GM20431 (cell line): ENCODE measurements around the gene HLA-DPA1.

Experiments used
- in situ Hi-C: fragments of 300-500 bp; cut with MseI, MboI; formaldehyde crosslinking; loops from one replicate; pipeline ENCODE4 v1.15.0; 2020; ENCODE audit warnings: low sequenced_read_pairs; ENCODE audit not compliant: unreplicated experiment

Gene HLA-DPA1

DNA sequence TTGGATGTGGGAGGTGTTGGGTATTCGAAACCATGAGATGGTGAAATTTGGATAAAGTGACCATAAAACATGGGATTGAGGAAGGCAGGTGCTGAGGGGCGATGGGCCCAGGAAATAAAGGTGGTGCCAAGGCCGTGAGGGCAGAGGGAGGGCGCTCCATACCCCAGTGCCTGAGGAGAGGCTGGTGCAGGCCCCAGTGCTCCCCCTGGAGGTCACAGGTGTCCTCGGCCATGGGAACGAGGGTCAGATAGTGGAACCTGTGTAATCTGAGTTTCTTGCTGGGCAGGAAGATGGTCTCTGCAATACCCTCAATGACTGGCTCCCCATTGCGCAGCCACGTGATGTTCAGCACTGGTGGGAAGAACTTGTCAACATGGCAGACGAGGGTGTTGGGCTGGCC is 18.5 kb upstream of the HLA-DPA1 start:
- in situ Hi-C loops, result no loop called here

DNA sequence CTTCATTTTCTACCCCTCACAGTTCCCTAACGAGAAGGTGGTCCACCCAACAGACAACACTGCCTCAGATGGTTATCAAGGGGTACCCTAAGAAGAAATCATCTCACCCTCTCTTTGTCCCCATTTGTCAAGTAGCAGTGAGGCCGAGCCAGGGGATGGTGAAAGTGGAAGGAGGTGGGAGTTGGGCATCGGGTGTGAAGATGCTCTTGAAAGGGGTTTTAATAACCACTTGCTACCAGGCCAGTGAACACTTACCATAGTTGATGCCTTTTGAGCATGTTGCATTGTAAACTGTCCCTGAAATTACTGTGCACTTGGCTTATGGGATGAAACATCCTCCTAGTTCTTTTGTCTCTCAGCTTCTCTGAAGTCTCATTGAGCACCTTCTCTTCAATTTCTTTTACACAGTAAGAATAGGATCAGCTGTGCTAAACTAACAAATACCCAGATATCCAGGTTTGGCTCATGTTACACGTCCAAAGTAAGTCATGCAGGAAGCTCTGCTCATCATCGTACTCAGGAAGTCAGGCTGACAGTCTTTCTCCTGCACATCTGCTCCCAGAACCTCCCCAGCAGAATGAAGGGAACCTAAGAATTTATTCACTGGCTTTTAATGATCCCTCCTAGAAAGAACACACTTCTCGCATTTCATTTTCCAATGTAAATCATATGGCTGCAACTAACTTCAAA is 15.6 kb upstream of the HLA-DPA1 start:
- in situ Hi-C loops, result loop anchor here (10.0 kb wide), 1 partner anchor 84 kb away; the partner anchor contains the start of gene HLA-DOA

DNA sequence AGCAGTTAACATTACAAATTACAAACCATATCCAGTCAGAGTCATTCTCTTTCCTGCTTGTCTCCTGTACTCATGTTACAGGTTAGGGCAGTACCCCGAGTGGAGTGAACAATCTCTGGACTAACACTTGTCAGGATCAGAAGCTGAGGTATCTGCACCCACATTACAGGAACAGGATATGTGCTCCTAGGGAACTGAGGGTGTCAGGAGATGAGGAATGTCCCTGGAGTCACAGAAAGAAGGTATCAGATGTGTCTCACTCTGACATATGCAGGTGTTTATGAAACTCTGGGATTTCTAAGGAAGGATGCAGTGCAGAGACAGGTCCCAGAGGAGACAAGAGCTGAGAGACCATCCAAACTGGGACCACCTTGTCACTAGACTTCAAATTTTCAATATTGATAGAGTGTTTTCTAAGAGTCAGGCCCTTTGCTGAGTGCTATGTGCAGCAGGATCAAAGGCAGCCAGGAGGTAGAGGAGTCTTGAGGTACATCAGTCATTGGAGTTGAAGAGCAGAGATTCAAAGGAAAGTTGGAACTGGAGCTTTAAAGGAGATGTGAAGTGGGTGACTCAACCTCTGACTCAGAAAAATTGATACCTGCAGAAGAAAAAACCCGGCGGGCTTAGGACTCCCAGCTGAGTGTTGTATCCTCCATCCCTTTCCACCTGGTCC is 14.9 kb upstream of the HLA-DPA1 start:
- in situ Hi-C loops, result loop anchor here (10.0 kb wide), 1 partner anchor 84 kb away; the partner anchor contains the start of gene HLA-DOA

DNA sequence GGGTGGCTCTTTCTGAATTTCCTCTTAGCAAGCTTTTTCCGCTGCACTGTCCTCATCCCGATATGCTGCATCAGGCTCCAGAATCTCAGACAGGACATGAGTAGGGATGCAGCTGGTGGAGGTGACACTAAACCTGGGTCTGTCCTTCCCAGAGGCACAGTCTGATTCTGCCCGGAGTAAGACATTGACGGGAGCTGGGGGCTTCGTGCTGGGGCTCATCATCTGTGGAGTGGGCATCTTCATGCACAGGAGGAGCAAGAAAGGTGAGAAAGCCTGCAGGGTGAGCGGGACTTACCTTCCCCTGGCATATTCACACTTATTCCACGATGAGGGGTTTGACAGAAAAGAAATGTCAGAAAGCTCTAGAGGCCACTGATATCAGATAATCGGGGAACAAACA is 12.2 kb upstream of the HLA-DPA1 start:
- in situ Hi-C loops, result loop anchor here (10.0 kb wide), 1 partner anchor 81 kb away; the partner anchor contains the start of gene HLA-DOA

DNA sequence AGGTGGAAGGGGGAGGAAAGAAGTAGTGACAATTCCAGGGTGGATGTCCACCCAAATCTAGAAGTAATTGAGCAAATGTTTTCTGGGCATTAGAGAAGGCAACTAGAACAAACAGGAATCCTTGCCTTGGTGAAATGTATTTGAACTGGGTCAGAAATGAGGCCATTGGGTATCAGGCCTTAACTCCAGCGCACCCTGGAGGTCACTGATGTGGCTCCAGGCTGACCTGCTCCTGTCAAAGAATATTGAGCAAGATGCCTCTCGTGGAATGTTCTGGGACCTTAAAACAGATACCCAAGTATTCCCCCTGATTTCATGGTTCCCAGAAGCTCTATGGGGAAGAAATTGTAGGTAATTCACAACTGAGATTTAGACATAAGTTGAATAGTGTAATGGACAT is 9.3 kb upstream of the HLA-DPA1 start:
- in situ Hi-C loops, result loop anchor here (10.0 kb wide), 1 partner anchor 78 kb away; the partner anchor contains the start of gene HLA-DOA

DNA sequence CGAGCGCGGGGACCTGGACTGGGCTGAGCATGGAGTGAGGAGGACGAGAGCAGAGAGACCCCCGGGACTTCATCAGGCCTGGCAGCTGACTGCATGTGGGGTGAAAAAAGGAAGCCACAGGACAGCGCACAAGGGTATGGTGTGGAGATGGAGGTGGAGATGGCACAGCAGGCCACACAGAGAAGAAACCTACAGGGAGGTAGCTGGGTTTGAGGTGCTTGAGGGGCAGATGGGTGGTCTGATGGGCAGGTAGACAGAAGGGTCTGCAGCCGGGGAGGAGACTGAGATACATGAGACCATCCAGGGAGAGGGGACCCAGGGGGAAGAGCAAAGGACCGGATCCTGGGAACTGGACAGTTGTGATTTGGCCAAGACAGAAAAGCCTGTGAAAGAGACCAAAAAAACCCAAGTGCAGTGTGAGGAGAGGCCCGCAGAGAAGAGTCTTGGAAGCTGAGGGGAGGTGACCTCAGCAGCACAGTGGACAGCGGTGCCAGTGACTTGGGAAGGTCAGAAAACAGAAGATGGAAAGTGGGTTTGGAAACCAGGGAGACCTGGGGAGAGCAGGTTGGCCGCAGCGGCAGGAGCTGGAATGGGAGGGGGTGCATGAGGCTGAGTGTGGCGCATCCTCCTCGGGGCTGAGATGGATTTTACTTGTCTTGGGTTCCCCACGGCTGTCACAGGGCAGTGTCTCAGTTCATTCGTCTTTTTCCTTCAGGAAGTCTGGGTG is 7.8 kb upstream of the HLA-DPA1 start:
- in situ Hi-C loops, result loop anchor here (10.0 kb wide), 1 partner anchor 76 kb away; the partner anchor contains the start of gene HLA-DOA

DNA sequence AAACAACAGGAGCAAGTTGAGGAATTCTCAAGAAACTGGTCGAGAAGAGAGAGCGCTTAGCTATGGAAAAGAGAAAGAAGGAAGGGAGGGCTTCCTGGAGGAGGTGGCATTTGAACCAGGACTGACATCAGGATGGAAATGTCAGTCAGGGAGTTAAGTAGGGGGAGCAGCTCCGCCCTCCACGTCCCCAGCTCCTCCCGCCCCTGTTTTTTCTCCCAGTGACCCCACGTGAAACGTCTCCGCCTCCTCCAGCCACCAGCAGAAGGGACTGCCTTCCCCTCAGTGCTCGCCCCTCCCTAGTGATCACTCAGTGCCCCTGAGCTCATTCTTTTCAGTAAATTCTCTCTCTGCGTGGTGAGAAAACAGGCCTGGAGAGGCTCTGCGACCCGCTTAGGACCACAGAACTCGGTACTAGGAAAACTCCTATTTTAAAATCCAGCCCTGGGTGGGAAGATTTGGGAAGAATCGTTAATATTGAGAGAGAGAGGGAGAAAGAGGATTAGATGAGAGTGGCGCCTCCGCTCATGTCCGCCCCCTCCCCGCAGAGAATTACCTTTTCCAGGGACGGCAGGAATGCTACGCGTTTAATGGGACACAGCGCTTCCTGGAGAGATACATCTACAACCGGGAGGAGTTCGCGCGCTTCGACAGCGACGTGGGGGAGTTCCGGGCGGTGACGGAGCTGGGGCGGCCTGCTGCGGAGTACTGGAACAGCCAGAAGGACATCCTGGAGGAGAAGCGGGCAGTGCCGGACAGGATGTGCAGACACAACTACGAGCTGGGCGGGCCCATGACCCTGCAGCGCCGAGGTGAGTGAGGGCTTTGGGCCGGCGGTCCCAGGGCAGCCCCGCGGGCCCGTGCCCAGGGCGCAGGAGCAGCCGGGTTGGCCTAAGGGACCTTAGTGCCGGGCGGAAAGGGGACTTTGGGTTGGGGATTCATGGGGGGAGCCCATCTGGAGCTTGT is 7.0 kb upstream of the HLA-DPA1 start:
- in situ Hi-C loops, result loop anchor here (10.0 kb wide), 1 partner anchor 76 kb away; the partner anchor contains the start of gene HLA-DOA

DNA sequence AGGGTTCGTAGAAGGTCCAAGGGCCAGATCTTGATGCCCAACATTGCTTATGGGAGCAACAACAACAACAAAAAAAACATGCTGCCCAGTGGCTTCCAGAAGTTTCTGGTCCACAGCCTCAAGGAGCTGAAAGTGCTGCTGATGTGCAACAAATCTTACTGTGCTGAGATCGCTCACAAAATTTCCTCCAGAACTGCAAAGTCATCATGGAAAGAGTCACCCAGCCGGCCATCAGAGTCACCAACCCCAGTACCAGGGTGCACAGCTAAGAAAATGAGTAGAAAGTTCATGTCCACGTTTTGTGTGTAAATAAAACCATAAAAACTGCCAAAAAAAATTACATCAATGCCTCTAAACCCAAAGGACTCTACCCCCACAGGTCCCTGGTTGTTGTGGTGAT is 6.1 kb upstream of the HLA-DPA1 start:
- in situ Hi-C loops, result no loop called here

DNA sequence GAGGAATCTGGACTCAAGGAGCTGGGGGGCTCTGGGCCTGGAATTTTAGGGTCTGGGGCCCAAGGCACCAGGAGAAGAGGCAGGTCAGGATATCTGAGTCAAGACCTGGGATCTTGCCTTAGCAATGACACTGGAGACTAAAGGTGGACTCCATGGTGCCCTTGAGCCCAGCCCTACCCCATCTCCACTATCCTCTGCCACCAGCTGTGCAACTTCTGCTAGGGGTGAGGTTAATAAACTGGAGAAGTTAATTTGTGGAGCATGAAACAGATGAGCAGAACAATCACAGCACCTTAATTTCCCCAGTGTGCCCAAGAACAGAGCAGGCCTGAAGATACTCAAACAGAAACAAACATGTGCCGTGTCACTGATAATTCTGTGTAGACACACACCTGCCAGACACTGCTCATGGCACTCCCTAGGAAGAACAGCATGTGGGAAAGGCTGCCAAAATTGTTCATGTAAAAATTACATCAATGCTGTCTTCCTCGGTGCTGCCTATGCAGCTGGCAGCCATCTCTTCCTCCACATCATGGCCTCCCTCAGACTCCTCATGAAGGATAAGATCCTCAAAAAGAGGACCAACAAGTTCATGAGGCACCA is 5.6 kb upstream of the HLA-DPA1 start:
- in situ Hi-C loops, result no loop called here

DNA sequence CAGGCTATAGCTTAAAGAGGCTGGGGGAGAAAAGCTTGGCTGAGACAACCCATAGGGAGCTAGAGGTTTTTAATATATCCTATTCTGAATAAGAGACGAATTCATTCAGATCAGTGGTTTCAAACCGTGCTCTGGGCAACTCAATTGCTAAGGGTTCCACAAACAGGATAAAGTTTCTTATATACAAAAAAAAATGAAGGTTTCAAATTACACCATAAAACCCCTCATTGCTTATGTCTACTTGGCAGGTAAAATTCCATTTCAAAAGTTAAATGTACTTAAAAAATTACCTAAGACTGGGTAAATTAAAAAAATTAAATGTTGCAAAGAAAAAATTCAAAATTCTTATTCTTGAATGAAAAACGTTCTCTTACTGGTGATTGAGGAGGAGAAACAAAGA is 5.0 kb upstream of the HLA-DPA1 start:
- in situ Hi-C loops, result no loop called here

DNA sequence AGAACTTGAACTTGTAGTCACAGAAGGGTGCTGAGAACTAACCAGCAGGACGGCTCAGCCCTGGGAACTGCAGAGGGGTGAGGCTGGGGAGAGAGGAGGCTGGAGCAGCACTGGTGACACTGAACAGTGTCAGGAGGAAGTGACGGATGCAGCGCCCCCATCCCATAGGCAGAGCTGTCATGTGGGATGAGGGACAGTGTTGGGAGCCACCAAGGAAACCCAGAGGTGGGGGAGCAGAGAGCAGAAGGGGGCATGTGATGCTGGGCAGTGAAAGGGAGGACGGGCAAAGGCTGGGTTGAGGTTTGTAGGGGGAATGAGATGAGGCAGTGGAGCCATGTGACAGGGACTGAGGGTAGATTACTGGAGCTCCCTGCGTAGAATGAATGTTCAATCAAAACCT is 4.5 kb upstream of the HLA-DPA1 start:
- in situ Hi-C loops, result no loop called here

DNA sequence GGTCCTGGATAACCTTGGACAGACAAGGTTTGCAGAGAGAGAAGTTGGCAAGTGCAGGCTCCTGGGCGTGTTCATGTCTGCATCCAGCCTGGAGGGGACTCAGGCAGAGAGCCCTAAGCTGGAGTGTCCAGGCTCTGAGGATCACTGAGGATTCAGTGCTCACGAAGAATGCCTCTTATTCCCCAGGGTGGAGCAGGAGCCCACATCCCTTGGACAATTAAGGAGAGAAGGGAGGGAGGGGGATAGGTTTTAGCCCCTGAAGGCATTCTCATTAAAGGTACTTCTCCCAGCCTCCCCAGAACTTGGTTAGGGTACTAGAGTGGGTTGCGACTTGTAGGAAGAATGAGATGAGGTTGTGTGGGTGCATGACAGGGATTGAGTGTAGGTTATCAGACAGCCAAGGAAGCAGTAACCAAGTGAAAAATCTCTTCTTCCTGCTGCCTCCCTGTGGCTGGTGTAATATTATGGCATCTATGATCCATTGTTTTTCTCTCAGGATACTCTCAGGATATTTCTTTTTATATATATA is 3.0 kb upstream of the HLA-DPA1 start:
- in situ Hi-C loops, result no loop called here

DNA sequence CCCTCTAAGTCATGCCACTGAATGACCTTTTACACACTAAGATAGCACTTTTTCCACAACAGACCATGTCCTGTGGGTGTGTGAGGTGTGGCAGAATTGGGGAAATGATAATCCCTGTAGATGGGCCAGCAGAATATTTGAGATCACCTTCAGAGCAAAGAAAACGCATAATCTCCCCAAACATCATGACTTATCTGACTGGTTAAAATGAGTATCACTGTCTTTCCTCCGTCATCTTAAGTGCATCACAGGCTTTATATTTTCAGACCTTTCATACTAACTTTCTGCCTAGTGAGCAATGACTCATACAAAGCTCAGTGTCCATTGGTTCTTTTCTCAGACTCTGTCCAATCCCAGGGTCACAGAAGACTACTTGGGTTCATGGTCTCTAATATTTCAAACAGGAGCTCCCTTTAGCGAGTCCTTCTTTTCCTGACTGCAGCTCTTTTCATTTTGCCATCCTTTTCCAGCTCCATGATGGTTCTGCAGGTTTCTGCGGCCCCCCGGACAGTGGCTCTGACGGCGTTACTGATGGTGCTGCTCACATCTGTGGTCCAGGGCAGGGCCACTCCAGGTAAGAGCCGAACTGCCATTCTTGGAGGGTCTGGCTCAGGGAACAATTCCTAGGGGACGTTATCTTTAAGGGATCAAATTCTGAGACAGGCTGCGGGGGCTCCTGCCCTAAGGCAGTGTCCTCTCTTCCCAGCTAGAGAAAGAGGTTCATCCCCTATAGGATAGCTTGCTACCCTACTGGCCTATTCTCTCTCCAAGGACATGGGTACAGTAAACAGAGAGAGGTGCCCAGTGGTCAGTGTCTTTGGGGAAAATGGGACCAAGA is 2.3 kb upstream of the HLA-DPA1 start, which contains the start of gene HLA-DPB1:
HLA-DPB1 (plus strand) TSS at position 423 of the 838 bp plus-strand sequence; CDS start at position 475, 52 bp downstream.
- in situ Hi-C loops, result no loop called here

DNA sequence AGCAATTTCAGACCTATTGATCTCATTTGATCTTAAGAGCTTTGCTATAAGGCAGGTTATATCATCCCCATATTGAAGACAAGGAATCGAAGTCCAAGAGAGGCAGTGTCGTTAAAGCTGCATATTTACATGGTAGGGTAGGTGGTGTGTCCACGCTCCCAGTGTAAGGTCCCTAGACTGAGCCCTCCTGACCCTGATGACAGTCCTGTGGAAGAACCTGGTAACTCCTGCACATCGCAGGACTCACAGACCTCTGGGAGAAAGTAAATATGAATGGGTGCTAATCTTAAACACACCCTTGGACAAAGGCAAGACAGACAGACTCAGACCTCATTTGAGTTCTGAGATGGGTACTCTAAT is 1.7 kb upstream of the HLA-DPA1 start:
- in situ Hi-C loops, result no loop called here

DNA sequence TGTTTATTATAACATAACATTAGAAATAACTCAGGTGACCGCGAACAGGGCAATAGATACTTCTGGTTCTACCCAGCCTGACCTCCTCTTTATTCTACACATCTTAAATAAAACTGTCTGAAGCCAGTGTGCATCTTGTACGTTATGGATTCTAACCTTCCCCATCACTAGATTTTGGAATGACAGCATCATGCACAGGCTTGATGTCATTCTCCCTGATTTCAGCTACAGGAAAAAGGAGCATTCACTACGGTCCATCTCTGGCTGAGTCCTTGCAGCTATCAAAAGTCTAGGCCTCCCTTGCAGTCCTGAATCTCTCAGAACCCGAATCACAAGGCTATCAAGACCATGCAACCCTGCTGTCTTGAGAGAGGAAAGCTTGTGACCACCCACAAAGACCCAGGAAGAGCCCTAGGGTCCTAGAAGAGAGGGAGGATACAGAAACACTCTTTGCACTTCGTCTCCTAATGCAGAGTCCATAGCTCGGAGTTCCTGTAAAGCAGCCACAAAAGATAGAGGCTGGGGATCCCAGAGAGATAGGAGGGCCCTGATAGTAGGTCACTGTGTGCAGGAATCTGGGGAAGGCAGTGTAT is 845 bp downstream of the HLA-DPA1 start:
- in situ Hi-C loops, result no loop called here

DNA sequence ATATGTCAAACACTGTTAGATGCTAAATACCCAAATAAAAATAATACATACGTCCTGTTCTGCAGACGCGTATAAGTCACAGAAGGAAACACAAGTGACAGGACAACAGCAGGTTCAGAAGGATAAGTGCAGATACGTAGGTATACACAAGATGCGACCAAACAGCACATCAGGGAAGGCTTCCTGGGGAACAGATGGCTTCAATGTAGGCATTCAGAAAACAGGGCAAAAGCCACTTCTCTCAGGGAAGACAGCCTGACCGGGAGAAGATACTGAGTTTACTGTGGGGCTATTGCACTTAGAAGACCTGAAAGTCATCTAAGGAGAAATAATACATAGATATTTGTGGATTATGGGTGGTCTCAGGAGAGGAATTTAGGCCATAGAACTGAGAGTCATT is 1.9 kb downstream of the HLA-DPA1 start:
- in situ Hi-C loops, result no loop called here

DNA sequence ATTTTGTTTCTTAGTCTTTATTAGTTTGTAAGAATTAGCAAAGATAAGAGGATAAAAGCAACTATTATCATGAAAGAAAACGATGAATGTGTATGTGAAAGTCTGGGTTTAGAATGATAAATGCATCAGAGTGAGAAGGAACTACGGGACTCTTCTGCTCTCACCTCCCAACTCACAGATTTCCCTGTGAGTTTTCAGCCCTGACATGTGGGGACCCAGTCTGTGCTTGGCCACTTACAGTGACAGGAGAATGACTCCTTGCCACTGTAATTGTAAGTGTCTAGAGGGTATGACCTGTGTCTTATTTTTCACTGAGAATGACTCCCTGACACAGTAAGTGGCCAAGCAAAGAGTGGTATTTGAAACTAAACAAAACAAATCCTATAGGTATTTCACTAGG is 2.5 kb downstream of the HLA-DPA1 start:
- in situ Hi-C loops, result no loop called here
